Measurements from ENCODE around the gene MAS1.

The MAS1 gene

GRCh38 chr6:159887146-159887545, 3.6 kb upstream of the MAS1 start:
- in situ Hi-C loops (cut with MboI; ENCODE audit: low pct_unique_long_range_greater_than_20kb, low sequenced_read_pairs, unreplicated experiment): no loop called here

DNA sequence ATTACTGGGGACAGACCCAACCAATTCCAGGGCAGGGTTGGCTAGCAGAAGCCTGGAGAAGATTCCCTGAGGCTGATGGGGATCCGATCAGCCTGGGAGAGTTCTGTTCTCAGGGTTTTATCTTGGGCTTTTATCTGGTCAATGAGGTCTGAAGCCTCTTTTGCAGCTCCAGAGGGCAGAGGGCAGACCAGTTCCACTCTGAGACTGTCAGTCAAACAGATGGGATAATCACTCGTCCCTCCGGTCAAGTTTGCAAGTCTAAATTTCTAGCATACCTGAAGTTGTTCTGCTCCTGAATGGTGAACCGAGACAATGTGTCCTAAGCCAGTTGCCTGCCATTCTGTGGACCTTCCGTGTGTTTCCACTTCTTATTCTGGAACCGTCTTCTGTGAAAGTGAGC, 3.0 kb upstream of the MAS1 start:
- in situ Hi-C loops (cut with MboI; ENCODE audit: low pct_unique_long_range_greater_than_20kb, low sequenced_read_pairs, unreplicated experiment): no loop called here
- no peak for DNase-seq (ENCODE audit: low spot score)
- TF ChIP-seq, protein P1, sequence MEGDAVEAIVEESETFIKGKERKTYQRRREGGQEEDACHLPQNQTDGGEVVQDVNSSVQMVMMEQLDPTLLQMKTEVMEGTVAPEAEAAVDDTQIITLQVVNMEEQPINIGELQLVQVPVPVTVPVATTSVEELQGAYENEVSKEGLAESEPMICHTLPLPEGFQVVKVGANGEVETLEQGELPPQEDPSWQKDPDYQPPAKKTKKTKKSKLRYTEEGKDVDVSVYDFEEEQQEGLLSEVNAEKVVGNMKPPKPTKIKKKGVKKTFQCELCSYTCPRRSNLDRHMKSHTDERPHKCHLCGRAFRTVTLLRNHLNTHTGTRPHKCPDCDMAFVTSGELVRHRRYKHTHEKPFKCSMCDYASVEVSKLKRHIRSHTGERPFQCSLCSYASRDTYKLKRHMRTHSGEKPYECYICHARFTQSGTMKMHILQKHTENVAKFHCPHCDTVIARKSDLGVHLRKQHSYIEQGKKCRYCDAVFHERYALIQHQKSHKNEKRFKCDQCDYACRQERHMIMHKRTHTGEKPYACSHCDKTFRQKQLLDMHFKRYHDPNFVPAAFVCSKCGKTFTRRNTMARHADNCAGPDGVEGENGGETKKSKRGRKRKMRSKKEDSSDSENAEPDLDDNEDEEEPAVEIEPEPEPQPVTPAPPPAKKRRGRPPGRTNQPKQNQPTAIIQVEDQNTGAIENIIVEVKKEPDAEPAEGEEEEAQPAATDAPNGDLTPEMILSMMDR (IDR thresholded peaks at IDR 0.05; ENCODE audit: extremely low read depth, insufficient read depth, missing control alignments): no peak

More at GRCh38 chr6:159887146-159887545, 3.6 kb upstream of the MAS1 start:
- DNase-seq (ENCODE audit: low spot score): no peak
- TF ChIP-seq, protein P1 (IDR thresholded peaks at IDR 0.05; ENCODE audit: extremely low read depth, insufficient read depth, missing control alignments): no peak

GRCh38 chr6:159890201-159890600, 587 bp upstream of the MAS1 start:
- TF ChIP-seq, protein P1 (IDR thresholded peaks at IDR 0.05; ENCODE audit: extremely low read depth, insufficient read depth, missing control alignments): no peak
- in situ Hi-C loops (cut with MboI; ENCODE audit: low pct_unique_long_range_greater_than_20kb, low sequenced_read_pairs, unreplicated experiment): no loop called here

DNA sequence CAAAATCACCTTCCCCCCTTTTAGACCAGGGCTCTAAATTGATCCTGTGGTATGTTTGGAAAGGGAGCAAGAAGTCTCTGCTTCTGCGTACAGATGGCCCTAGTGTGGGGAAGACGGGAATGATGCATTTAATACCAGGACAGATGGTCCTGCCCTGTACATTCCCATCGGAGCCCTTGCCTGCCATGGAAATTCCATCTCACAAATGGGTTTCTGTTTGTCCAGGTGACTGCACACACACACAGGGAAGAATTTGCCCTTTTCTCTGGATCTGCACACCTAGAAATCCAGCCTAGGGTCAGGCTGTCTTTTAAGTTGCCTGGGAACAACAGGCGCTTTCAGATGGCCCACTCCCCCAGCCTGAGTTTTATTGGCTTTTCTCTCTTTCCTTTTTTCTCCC, 1.3 kb downstream of the MAS1 start:
- in situ Hi-C loops (cut with MboI; ENCODE audit: low pct_unique_long_range_greater_than_20kb, low sequenced_read_pairs, unreplicated experiment): no loop called here
- TF ChIP-seq, protein P1 (IDR thresholded peaks at IDR 0.05; ENCODE audit: extremely low read depth, insufficient read depth, missing control alignments): no peak

More at GRCh38 chr6:159890201-159890600, 587 bp upstream of the MAS1 start:
- DNase-seq (ENCODE audit: low spot score): no peak

DNA sequence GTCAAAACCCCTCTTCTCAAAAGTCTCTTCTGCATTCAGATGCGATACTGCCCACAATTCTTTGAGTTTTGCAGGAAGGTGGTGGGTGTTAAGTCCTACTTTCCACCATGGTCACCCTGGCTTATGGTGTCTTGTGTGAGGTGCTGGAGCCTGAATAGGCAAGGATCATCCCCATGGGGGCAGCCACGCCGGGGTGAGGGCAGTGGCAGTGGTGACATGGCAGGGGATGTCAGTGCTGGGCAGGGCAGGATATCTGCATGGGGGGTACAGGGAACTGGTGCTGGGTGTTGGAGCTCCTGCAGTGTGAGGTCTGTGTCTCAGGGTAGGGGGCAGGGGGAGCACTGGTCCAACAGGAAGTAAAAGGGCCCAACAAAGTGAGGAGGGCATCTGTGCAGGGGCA, 2.3 kb downstream of the MAS1 start:
- TF ChIP-seq, protein P1 (IDR thresholded peaks at IDR 0.05; ENCODE audit: extremely low read depth, insufficient read depth, missing control alignments): no peak
- in situ Hi-C loops (cut with MboI; ENCODE audit: low pct_unique_long_range_greater_than_20kb, low sequenced_read_pairs, unreplicated experiment): no loop called here
- DNase-seq (ENCODE audit: low spot score): no peak

More for the DNA sequence above, 1.3 kb downstream of the MAS1 start:
- DNase-seq (ENCODE audit: low spot score): no peak

DNA sequence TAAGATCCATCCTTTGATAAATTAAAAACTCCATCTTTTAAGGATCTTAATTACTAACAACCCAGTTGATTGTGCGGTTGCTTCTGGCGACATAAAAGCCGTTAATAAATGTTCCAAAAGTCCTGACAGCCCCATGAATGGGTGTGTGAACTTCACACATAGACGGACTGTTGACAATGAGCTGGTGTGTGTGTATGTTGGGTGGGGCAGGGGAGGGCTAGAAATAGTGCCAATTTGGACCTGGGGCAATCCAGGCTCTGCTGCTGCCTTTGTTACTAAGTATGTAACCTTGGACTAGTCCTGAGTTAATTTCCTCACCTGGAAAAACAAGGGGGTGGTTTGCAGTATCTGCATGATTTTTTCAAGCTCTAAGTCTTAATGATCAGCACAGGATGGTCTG, 4.2 kb downstream of the MAS1 start:
- in situ Hi-C loops (cut with MboI; ENCODE audit: low pct_unique_long_range_greater_than_20kb, low sequenced_read_pairs, unreplicated experiment): no loop called here
- TF ChIP-seq, protein P1 (IDR thresholded peaks at IDR 0.05; ENCODE audit: extremely low read depth, insufficient read depth, missing control alignments): no peak
- DNase-seq (ENCODE audit: low spot score): no peak

GRCh38 chr6:159897603-159898002, 6.8 kb downstream of the MAS1 start:
- TF ChIP-seq, protein P1 (IDR thresholded peaks at IDR 0.05; ENCODE audit: extremely low read depth, insufficient read depth, missing control alignments): no peak
- no peak for DNase-seq (ENCODE audit: low spot score)

More at GRCh38 chr6:159897603-159898002, 6.8 kb downstream of the MAS1 start:
- in situ Hi-C loops (cut with MboI; ENCODE audit: low pct_unique_long_range_greater_than_20kb, low sequenced_read_pairs, unreplicated experiment): no loop called here

All from GM13977 (cell line).